CD4-positive, alpha-beta T cell treated with Interleukin-2 at 100 ng/mL for 4 hours (primary cell): ENCODE data around the gene PRR14.
A peak's percentile ranks its signal among the peaks of the same experiment; 100 is the strongest.

Experiments used
- DNase-seq: peaks from one replicate; pipeline ENCODE4 v3.0.0-alpha.2; 2020; ENCODE audit warnings: low spot score

PRR14 gene

DNA sequence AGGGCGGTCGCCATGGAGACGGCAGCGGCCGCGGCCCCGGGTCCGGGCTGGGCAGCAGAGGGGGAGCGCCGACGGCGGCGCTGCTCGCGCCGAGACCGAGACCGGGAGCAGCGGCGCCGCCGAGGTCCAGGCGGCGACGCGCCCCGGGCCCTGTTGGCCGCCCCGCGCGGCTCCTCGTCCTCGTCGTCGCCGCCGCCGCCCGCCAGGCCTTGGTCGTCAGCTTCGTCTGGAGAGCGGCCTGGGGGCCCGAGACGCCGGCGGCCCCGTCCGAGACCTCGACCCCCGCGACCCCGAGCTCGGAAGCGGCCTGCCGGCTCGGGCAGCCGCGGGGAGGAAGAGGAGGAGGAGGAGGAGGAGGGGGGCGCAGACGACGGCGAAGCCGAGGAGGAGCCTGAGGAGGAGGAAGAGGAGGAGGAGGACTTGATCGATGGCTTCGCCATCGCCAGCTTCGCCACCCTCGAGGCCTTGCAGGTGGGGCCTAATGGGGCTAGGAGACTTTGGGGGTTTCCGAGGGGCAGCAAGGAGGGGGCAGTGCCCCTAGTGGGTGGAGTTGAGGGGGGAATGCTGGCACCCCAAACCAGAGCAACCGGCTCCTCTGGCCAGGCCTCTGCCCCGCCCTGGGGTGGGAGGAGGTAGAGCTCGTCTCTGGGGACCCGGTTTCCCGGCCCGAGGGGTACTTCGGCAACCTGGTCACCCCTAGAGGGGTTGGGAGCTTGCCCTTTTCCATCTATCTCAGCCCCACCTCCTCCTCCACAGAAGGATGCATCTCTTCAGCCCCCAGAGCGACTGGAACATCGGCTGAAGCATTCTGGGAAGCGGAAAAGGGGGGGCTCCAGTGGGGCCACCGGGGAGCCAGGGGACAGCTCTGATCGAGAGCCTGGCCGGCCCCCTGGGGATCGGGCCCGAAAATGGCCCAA is 9.0 kb downstream of the PRR14 start:
- DNase-seq = peak; percentile 55

DNA sequence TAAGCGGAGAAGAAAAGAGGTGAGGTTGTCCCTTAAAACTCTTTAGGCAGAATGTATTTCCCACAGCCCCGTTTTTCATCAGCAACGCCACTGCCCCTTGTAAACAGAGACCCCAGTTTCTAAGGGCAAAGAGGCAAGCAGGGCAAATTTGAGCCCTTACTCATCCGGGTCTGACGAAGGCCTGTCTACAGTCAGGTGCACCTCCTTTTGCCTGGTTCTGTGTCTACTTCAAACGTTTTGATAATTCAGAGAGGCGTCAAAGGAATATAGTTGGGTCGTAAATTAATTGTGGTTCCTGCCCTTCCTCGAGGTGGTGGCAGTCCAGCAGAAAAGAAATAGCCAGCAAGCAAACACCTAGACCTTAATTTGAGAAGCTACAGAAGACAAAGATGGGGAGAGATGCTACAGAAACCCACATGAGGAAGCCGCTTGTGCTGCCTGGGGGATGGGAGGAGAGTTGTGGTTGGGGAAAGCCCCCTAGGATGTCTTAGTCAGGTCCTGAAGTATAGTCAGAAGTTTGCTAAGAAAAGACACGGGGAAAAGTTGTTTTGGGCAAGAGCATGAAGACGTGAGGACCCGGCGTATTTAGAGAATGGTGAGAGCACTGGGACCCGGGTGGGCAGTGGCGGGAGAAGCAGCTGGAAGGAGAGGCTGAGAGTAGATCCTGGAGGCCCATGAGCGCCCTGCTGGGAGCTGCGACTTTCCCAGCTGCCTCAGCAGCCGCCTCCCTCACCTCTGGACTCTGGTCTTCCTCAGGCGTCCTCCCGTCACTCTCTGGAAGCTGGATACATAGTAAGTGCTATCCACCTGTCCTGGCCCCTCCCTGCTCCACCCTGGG is 9.9 kb downstream of the PRR14 start:
- peak; percentile 89 for DNase-seq

DNA sequence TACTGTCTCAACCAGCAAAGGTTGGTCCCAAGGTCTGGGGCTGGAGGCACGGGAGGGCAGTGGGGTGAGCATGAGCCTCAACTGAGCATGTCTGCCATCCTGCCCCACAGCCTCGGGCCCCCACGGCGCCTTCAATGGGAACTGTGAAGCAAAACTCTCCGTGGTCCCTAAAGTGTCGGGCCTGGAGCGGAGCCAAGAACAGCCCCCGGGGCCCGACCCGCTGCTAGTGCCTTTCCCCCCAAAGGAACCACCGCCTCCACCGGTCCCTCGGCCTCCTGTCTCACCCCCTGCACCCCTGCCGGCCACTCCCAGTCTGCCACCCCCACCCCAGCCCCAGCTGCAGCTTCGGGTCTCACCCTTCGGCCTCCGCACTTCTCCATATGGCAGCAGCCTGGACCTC is 11.7 kb downstream of the PRR14 start:
- no peak for DNase-seq

DNA sequence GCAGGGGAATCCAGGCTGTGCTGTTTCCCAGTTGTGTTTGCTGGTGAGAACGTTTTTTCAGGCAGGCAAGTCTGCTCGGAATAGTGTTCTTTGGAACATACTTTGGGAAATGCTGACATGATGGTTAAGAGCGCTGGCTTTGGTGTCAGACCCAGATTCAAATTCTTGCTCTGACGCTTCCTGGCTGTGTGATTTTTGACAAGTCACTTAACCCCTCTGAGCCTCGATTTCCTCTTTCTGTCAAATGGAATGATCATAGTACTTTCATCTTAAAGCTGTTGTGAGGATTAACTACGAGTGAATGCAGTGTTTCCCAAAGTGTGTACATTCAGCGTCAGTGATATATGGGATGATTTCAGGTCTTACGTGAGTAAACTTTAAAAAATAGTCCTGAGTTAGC is 12.3 kb downstream of the PRR14 start:
- no peak for DNase-seq

GRCh38 chr16:30663820-30664219 is 13.1 kb downstream of the PRR14 start:
- no peak for DNase-seq

DNA sequence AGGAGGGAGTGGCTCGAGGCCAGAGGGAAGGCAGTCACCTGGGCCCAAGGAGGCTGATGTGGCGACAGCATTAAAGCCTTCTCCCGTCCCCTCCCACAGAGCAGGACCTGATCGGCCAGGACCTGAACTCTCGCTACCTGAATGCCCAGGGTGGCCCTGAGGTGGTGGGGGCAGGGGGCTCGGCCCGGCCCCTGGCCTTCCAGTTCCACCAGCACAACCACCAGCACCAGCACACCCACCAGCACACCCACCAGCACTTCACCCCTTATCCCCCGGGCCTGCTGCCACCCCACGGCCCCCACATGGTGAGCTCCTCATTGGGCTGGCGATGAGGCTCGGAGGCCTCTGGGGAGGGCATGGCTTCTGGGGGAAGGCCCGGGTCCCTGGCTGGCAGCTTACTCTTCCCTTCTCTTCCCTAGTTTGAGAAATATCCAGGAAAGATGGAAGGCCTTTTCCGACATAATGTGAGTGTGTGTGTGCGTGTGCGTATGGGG is 13.9 kb downstream of the PRR14 start:
- no peak for DNase-seq

DNA sequence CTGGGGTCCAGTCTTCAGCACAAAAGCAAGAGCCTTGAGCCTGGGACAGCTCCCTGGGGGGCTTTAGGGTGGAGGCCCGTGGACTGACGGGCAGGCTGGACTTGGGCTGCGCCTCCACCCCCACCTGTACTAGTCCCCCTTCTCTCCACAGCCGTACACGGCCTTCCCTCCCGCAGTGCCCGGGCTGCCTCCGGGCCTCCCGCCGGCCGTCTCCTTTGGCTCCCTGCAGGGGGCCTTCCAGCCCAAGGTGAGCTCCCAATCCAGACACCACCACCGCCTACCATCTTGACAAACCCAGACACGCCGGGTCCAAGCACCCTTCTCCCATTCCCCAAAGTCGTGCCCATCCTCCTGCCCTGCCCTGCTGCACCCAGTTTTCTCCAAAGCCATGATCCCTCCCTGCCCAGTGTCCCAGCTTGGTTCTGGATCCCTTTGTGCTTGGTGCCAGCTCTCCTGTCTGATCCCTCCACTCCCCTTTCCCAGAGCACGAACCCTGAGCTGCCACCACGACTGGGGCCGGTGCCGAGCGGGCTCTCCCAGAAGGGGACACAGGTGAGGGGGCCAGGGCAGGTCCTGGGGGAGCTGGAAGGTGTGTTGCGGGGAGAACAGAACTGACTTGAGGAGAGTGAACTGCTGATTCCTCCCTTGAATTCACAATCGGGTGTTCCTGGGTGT is 14.5 kb downstream of the PRR14 start:
- DNase-seq = no peak

GRCh38 chr16:30665830-30666190 is 15.1 kb downstream of the PRR14 start:
- no peak for DNase-seq

DNA sequence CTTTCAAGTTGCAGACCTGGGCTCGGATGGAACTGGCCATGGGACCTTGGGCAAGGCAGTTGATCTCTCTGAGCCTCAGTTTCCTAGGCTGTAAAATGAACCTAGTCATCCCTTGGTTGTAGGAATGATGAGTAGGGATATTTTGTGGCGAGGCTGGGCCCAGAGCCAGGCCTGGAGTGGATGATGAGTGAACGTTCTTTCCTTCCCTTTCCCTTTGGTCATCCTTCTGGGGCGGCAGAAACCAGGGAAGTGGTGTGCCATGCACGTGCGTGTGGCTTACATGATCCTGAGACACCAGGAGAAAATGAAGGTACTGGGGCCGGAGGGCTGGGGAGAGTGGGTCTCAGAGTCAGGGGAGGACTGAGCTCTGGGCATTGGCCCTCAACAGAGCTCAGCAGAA is 15.9 kb downstream of the PRR14 start:
- no peak for DNase-seq

DNA sequence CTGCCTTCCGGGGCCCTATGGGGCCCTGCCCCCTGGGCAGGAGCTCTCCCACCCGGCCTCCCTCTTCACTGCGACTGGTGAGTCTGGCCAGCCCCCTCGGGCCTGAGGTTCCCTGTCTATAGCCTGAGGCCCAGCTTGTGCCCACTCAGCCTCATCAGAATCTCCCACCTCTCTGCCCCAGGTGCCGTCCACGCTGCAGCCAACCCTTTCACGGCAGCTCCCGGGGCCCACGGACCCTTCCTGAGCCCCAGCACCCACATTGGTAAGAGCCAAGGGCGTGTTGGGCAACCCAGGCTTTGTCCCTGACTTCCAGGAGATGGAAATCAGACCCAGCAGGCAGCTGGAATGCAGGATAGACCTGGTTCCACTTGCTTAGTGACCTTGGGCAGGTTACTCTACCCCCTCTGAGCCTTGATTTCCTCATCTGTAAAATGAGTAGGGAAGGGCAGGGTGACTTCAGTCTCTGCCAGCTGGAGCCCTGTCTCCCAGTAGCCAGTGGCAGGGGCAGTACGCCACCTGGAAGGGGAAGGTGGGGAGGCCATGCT is 16.7 kb downstream of the PRR14 start:
- no peak for DNase-seq

- no peak for DNase-seq
These were observed 17.6 kb downstream of the PRR14 start for GRCh38 chr16:30668393-30668792.

- no peak for DNase-seq
These were observed 18.5 kb downstream of the PRR14 start for GRCh38 chr16:30669026-30669902.

DNA sequence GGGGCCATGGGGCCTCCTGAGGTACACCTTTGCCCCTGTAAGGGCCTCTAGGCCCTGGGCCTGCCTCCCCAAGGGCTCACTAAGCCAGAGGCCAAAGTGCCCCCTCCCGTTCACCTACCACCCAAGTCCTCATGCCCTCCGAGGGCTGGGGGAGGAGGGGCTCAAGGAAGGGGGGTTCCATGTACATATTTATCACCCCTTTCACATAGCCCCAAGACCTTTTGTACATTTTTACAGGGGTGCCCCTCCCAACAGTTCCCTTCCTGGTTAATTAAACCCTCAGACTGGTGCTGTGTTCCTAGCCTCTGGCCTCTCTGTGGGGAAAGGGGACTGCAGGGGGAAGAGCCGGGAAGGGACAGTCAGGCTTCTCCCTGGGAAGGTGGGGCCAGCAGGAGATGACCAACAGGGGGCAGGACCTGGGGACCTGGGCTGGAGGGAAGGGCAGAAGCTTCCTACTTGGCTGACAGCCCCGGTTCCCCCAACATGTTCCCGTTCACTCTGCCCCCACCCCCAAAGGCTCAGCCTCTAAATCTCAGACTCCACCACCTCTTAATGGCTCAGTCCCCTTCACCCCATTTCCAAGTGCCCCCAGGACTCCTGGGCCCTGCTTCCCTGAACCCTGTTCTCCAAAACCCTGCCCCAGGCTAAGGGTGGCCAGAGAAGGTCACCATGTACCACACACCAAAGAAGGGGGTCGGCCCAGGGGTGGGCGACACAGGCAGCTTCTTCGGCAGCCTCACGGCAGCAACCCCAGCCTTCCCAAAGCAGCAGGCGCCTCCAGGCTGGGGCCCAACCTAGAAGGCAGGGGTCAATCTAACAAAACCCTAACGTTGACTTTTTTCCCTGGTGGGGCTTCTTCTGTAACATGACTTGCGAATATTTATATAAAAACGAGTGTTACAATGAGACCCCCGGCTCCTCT is 19.4 kb downstream of the PRR14 start:
- no peak for DNase-seq

- no peak for DNase-seq
These were observed 24.4 kb downstream of the PRR14 start for GRCh38 chr16:30675143-30675542.

- DNase-seq = no peak
These were observed 27.3 kb downstream of the PRR14 start for GRCh38 chr16:30677931-30678585.

DNA sequence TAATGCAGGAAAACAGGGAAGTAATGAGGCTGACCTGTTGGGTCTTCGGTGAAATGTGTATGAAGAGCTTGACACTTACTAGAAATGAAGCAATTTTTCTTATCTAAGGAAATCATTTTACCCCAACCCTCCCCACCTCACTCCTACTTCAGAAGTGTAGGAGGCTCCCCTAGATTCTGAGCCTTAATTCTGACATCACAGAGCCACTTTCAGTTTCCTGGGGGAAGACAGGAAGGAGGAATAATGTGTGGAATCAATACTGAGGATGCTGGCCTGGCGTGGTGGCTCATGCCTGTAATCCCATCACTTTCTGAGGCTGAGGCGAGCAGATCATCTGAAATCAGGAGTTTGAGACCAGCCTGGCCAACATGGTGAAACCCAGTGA is 27.8 kb downstream of the PRR14 start:
- no peak for DNase-seq

- DNase-seq = no peak
These were observed 29.6 kb downstream of the PRR14 start for GRCh38 chr16:30680326-30680725.

GRCh38 chr16:30688701-30689100 is 37.9 kb downstream of the PRR14 start:
- DNase-seq = no peak

DNA sequence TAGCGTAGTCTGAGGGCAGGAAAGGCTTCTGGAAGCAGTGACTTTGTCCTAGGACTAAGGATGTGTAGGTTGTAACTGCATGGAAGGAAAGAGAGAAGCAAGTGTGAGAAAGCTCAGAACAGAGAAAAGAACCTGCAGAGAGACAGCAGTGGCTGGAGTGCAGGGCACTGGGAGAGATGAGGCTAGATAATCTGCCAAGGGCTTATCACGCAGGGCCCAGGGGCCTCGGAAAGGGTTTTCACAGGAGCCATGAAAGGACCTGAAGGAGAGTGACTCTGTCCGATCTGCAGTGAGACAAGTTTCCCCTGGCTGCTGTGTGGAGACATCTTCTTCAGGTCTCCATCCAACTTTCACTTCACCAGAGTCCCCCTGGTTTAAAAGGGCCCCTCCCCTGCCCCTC is 41.1 kb downstream of the PRR14 start:
- no peak for DNase-seq
